Calu3 (cell line): ENCODE measurements around the gene ALK. TPM values are rescaled to one million over a fixed set of nuclear protein-coding genes. Genes with fewer than 3 reads are reported as not detected.

Experiments used
- BruUV-seq: library from RNA; stranded (reverse); fragments of 400-500 nt; replicated peaks from 2 replicates; lab custom pipeline; 2021; lab: Mats Ljungman, UMichigan
- CTCF ChIA-PET: fragments of 300-600 bp; sonication (Branson Sonifier 250); formaldehyde crosslinking; loops from one replicate; lab custom pipeline; 2022; ENCODE audit warnings: antibody characterized with exemption; lab: Charles Lee
- DNase-seq: peaks from one replicate; pipeline ENCODE4 v3.0.0; 2022
- H3K27ac Mint-ChIP-seq: one replicate; pipeline ENCODE4 v1.8.0; 2022; ENCODE audit warnings: mixed read lengths; ENCODE audit not compliant: unreplicated experiment
- H3K27me3 Mint-ChIP-seq: one replicate; pipeline ENCODE4 v1.8.0; 2022; ENCODE audit warnings: mixed read lengths; ENCODE audit not compliant: unreplicated experiment
- H3K36me3 Mint-ChIP-seq: one replicate; pipeline ENCODE4 v1.8.0; 2022; ENCODE audit warnings: mild to moderate bottlenecking, moderate library complexity, mixed read lengths; ENCODE audit not compliant: insufficient read depth, unreplicated experiment
- H3K4me1 Mint-ChIP-seq: one replicate; pipeline ENCODE4 v1.8.0; 2022; ENCODE audit warnings: mild to moderate bottlenecking, low read depth, mixed read lengths; ENCODE audit not compliant: unreplicated experiment
- H3K4me3 Mint-ChIP-seq: one replicate; pipeline ENCODE4 v1.8.0; 2022; ENCODE audit warnings: mild to moderate bottlenecking, low read depth, moderate library complexity, mixed read lengths; ENCODE audit not compliant: unreplicated experiment
- H3K9me3 Mint-ChIP-seq: one replicate; pipeline ENCODE4 v1.8.0; 2022; ENCODE audit warnings: low read depth, mixed read lengths; ENCODE audit not compliant: unreplicated experiment
- intact Hi-C: fragments of 100-400 bp; cut with micrococcal nuclease; formaldehyde crosslinking; loops from one replicate; pipeline ENCODE4 v1.10.0; 2022; ENCODE audit not compliant: unreplicated experiment
- total RNA-seq: library from RNA; stranded (reverse); gene quantifications from 2 replicates; pipeline ENCODE4 v1.2.3, GENCODE V29; 2022
- TF ChIP-seq, protein P1 (sequence below): fragments of 200-600 bp; IDR thresholded peaks from one replicate; pipeline ENCODE4 v1.8.0; 2022; ENCODE audit warnings: antibody characterized with exemption; ENCODE audit not compliant: unreplicated experiment

ALK gene
- total RNA-seq, 1 experiment from 2014 or later: not detected

DNA sequence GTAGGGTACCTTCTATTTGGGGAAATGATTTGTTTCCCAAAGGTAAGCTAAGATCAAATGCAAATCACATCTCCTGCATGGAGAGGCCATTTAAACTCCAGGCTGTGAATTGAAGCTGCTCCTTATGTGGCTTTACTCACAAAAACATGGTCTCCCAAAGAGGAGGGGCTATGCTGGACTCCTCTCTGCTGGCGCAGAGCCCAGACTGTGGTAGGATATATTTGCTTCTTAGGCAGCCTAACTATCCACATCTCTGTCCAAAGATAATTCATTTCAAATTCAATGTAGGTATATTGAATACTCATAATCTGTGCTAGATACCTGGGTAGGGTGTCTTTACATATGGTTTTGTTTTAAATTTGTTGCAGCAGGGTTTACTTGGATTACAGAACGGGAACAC is 358.5 kb downstream of the ALK start:
- Mint-ChIP-seq H3K4me1 (no peaks in the 10 kb centered on the region), H3K9me3 (no peaks in the 10 kb centered on the region), H3K27ac (no peak overlapping the region), H3K36me3 (no peaks in the 10 kb centered on the region), H3K27me3 (peaks cover 90% of the 10 kb centered on the region), H3K4me3 (no peak overlapping the region)
- TF ChIP-seq, protein P1, sequence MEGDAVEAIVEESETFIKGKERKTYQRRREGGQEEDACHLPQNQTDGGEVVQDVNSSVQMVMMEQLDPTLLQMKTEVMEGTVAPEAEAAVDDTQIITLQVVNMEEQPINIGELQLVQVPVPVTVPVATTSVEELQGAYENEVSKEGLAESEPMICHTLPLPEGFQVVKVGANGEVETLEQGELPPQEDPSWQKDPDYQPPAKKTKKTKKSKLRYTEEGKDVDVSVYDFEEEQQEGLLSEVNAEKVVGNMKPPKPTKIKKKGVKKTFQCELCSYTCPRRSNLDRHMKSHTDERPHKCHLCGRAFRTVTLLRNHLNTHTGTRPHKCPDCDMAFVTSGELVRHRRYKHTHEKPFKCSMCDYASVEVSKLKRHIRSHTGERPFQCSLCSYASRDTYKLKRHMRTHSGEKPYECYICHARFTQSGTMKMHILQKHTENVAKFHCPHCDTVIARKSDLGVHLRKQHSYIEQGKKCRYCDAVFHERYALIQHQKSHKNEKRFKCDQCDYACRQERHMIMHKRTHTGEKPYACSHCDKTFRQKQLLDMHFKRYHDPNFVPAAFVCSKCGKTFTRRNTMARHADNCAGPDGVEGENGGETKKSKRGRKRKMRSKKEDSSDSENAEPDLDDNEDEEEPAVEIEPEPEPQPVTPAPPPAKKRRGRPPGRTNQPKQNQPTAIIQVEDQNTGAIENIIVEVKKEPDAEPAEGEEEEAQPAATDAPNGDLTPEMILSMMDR: no peak
- CTCF ChIA-PET: no interaction called here
- no peak for DNase-seq
- intact Hi-C loops: no loop called here
- no TSS peak for BruUV-seq

DNA sequence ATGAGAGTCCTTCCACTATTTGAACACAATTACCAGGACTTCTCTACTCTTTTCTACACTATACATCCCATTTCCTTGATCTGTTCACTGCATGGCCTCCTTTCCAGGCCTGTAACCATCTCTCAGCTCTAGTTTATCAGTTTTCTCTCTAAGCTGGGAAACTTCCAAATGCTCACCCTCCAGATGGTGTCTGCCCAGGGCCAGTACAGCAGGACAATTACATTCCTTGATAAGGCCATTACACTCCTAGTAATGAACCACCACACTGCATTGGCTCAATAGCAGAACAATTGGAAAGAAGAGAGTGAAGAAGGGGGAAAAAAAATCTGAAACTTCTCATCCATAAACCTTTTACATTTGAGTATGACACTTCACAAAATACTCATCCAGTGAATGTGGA is 359.1 kb downstream of the ALK start:
- Mint-ChIP-seq H3K27me3 (peaks cover 90% of the 10 kb centered on the region), H3K4me3 (no peak overlapping the region), H3K9me3 (no peaks in the 10 kb centered on the region), H3K36me3 (no peaks in the 10 kb centered on the region), H3K4me1 (no peaks in the 10 kb centered on the region), H3K27ac (no peak overlapping the region)
- TF ChIP-seq, protein P1: no peak
- CTCF ChIA-PET: no interaction called here
- no peak for DNase-seq
- BruUV-seq: no TSS peak
- intact Hi-C loops: no loop called here

DNA sequence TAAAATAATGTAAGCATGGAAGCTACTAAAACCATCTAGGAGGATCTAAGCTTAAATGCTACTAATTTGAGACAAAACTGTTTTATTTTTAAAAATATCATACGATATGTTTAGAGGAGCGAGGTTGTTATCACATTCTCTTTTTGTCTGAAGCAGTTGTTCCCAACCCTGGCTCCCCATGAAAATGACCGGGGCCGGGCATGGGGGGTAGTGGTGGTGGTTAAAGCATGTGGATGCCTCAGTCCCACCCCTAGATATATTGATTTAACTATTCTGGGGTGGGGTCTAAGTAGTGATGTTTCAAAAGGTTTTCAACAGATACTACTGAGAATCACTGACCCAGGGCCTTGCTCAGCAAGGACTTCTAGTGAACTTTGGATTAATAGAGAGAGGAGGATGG is 359.8 kb downstream of the ALK start:
- H3K9me3 Mint-ChIP-seq: no peaks in the 10 kb centered on the region
- intact Hi-C loops: no loop called here
- CTCF ChIA-PET: no interaction called here
- DNase-seq: no peak
- BruUV-seq: no TSS peak
- H3K4me3 Mint-ChIP-seq: no peak overlapping the region
- no peak overlapping the region for H3K27ac Mint-ChIP-seq
- H3K4me1 Mint-ChIP-seq: no peaks in the 10 kb centered on the region
- no peaks in the 10 kb centered on the region for H3K36me3 Mint-ChIP-seq
- H3K27me3 Mint-ChIP-seq: peaks cover 90% of the 10 kb centered on the region
- TF ChIP-seq, protein P1: no peak

DNA sequence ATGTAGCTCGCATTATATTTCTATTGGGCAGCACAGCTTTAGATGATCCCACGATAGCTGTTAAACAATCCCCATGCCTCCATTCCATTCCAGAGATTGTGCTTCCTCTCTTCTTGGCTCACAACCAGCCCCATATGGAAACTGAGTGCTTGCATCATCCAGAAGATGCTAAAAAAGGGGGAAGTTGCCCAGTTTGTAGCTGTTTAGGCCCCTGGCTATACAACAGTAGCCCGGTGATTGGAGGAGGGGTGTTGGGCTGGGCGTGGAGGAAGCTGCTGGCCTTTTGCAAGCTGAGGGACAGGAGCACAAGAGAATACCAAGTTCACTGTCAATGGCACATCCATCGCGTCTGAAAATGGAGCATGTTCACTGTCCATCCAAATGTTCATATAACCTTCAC is 360.2 kb downstream of the ALK start:
- TF ChIP-seq, protein P1: no peak

More for the DNA sequence above, 360.2 kb downstream of the ALK start:
- no peaks in the 10 kb centered on the region for H3K4me1 Mint-ChIP-seq
- H3K27me3 Mint-ChIP-seq: peaks cover 89% of the 10 kb centered on the region
- DNase-seq: no peak
- H3K4me3 Mint-ChIP-seq: no peak overlapping the region
- CTCF ChIA-PET: no interaction called here
- no peaks in the 10 kb centered on the region for H3K36me3 Mint-ChIP-seq
- BruUV-seq: no TSS peak
- H3K27ac Mint-ChIP-seq: no peak overlapping the region
- H3K9me3 Mint-ChIP-seq: no peaks in the 10 kb centered on the region
- intact Hi-C loops: no loop called here
